GM23338 (cell line): ENCODE data around the gene ACAP1. TPM values are rescaled to one million over a fixed set of nuclear protein-coding genes. Genes with fewer than 3 reads are reported as not detected.

ENCODE experiments used
- ATAC-seq: fragments of 200-7000 bp; cut with Tn5 transposase; 3 replicates; pipeline ENCODE4 v1.9.1; 2020
- DNase-seq: peaks from one replicate; pipeline ENCODE4 v3.0.0-alpha.2; 2015; ENCODE audit warnings: low spot score
- H2AFZ ChIP-seq: fragments of 200-600 bp; sonication (generic); 2 replicates; pipeline ENCODE4 v1.8.0; 2016; ENCODE audit warnings: antibody characterized with exemption, mild to moderate bottlenecking, moderate library complexity
- H3F3A ChIP-seq: fragments of 200-600 bp; sonication (generic); replicated peaks from 2 replicates; pipeline ENCODE4 v1.8.0; 2017; ENCODE audit warnings: antibody characterized with exemption, mixed run types, low read depth
- H3K27ac ChIP-seq: fragments of 200-600 bp; sonication (generic); 2 replicates; pipeline ENCODE4 v1.6.1; 2016; ENCODE audit warnings: low read depth
- H3K27me3 ChIP-seq: fragments of 200-600 bp; sonication (generic); 2 replicates; pipeline ENCODE4 v1.8.0; 2016; ENCODE audit warnings: mild to moderate bottlenecking, mixed run types, moderate library complexity; ENCODE audit not compliant: insufficient read depth
- H3K36me3 ChIP-seq: fragments of 200-600 bp; sonication (generic); 2 replicates; pipeline ENCODE4 v1.8.0; 2016; ENCODE audit warnings: mild to moderate bottlenecking; ENCODE audit not compliant: insufficient read depth
- H3K4me1 ChIP-seq: fragments of 200-600 bp; sonication (generic); 2 replicates; pipeline ENCODE4 v1.8.0; 2016; ENCODE audit warnings: mild to moderate bottlenecking, moderate library complexity; ENCODE audit not compliant: insufficient read depth
- H3K4me2 ChIP-seq: fragments of 200-600 bp; sonication (generic); 2 replicates; pipeline ENCODE4 v1.7.1; 2017; ENCODE audit warnings: mixed run types
- H3K4me3 ChIP-seq: fragments of 200-600 bp; sonication (generic); 2 replicates; pipeline ENCODE4 v1.6.1; 2016; ENCODE audit warnings: mixed run types
- H3K79me2 ChIP-seq: fragments of 200-600 bp; sonication (generic); replicated peaks from 2 replicates; pipeline ENCODE4 v1.8.0; 2017; ENCODE audit warnings: mild to moderate bottlenecking; ENCODE audit not compliant: insufficient read depth
- H3K9me2 ChIP-seq: fragments of 200-600 bp; sonication (generic); 2 replicates; pipeline ENCODE4 v1.8.0; 2017; ENCODE audit not compliant: insufficient read depth
- H4K20me1 ChIP-seq: fragments of 200-600 bp; sonication (generic); replicated peaks from 2 replicates; pipeline ENCODE4 v1.8.0; 2017; ENCODE audit warnings: mild to moderate bottlenecking; ENCODE audit not compliant: insufficient read depth
- H3K27ac Mint-ChIP-seq: 2 replicates; pipeline ENCODE4 v1.8.0; 2020; ENCODE audit warnings: inconsistent platforms, mild to moderate bottlenecking, moderate library complexity, mixed read lengths
- H3K27me3 Mint-ChIP-seq: 3 replicates; pipeline ENCODE4 v1.8.0; 2022; ENCODE audit warnings: low read depth, mild to moderate bottlenecking, moderate library complexity, mixed read lengths, inconsistent platforms; ENCODE audit not compliant: insufficient read depth, poor library complexity
- H3K36me3 Mint-ChIP-seq: 3 replicates; pipeline ENCODE4 v1.8.0; 2021; ENCODE audit warnings: low read depth, mild to moderate bottlenecking, inconsistent platforms, moderate library complexity, mixed read lengths
- H3K4me1 Mint-ChIP-seq: 3 replicates; pipeline ENCODE4 v1.8.0; 2020; ENCODE audit warnings: mild to moderate bottlenecking, inconsistent platforms, mixed read lengths
- H3K4me3 Mint-ChIP-seq: 3 replicates; pipeline ENCODE4 v1.8.0; 2021; ENCODE audit warnings: moderate library complexity, mild to moderate bottlenecking, inconsistent platforms, mixed read lengths
- H3K9me3 Mint-ChIP-seq: 3 replicates; pipeline ENCODE4 v1.8.0; 2020; ENCODE audit warnings: moderate library complexity, mild to moderate bottlenecking, inconsistent platforms, mixed read lengths
- CREB1 ChIP-seq: fragments of 250-450 bp; sonication (Bioruptor Pico); IDR thresholded peaks from 2 replicates; pipeline ENCODE4 v1.5.0; 2020; ENCODE audit warnings: low read depth, mild to moderate bottlenecking, moderate library complexity
- CTCF ChIP-seq, 2 experiments: fragments of 200-600 bp in 1 of 2; sonication (generic) in 1 of 2; conservative IDR thresholded peaks; 2 replicates each; pipeline versions ENCODE4 v1.5.1 to v1.6.1; 2016 to 2017; ENCODE audit warnings: antibody characterized with exemption in 2 of 2, low read depth in 2 of 2, mild to moderate bottlenecking in 2 of 2, moderate library complexity in 1 of 2
- EZH2 ChIP-seq: fragments of 200-600 bp; sonication (generic); IDR thresholded peaks from one replicate; pipeline ENCODE4 v1.8.0; 2017; ENCODE audit warnings: antibody characterized with exemption, mild to moderate bottlenecking, low read depth; ENCODE audit not compliant: unreplicated experiment
- EZH2phosphoT487 ChIP-seq: fragments of 200-600 bp; sonication (generic); IDR thresholded peaks from one replicate; pipeline ENCODE4 v1.8.1; 2018; ENCODE audit warnings: antibody characterized with exemption; ENCODE audit not compliant: unreplicated experiment
- JUNB ChIP-seq: IDR thresholded peaks from one replicate; pipeline ENCODE4 v1.6.1; 2016; ENCODE audit warnings: antibody characterized with exemption; ENCODE audit not compliant: unreplicated experiment
- NANOG ChIP-seq: IDR thresholded peaks from 2 replicates; pipeline ENCODE4 v1.6.1; 2016; ENCODE audit warnings: antibody characterized with exemption, borderline replicate concordance
- POLR2AphosphoS5 ChIP-seq: IDR thresholded peaks from 2 replicates; pipeline ENCODE4 v1.6.1; 2016; ENCODE audit warnings: antibody characterized with exemption, low read depth
- REST ChIP-seq: IDR thresholded peaks from one replicate; pipeline ENCODE4 v1.6.1; 2018; ENCODE audit warnings: antibody characterized with exemption; ENCODE audit not compliant: unreplicated experiment
- ZNF114 ChIP-seq: fragments of 250-450 bp; sonication (Bioruptor Pico); IDR thresholded peaks from 2 replicates; pipeline ENCODE4 v1.5.0; 2020; ENCODE audit warnings: mild to moderate bottlenecking, moderate library complexity
- ZNF331 ChIP-seq: fragments of 250-450 bp; sonication (Bioruptor Pico); IDR thresholded peaks from 2 replicates; pipeline ENCODE4 v1.5.0; 2020; ENCODE audit warnings: low read depth, mild to moderate bottlenecking, moderate library complexity
- ZNF462 ChIP-seq: fragments of 250-450 bp; sonication (Bioruptor Pico); IDR thresholded peaks from 2 replicates; pipeline ENCODE4 v1.5.0; 2020; ENCODE audit warnings: mild to moderate bottlenecking, moderate library complexity
- polyA plus RNA-seq: library from polyadenylated mRNA; unstranded; fragments of >200 nt; fragmentation: Nextera tagmentation; extraction: Ambion mirVana; gene quantifications from 2 replicates; pipeline ENCODE4 v1.2.1, GENCODE V29; 2016
- total RNA-seq: library from RNA; depleted of rRNA; stranded (reverse); fragments of >200 nt; shearing (Covaris generic); gene quantifications from 2 replicates; pipeline ENCODE4 v1.2.3, GENCODE V29; 2014

ACAP1 gene
- total and polyA plus RNA-seq, 2 experiments from 2014 or later, result 30.7 to 40.1 TPM

- H3K79me2 ChIP-seq, result no peaks in the 10 kb centered on the region
- H4K20me1 ChIP-seq, result no peaks in the 10 kb centered on the region; the same call in 1 of the 2 replicates
- peaks cover 18% of the 10 kb centered on the region for H3K4me1 Mint-ChIP-seq
- no peak overlapping the region for H3K27ac ChIP-seq
- TF ChIP-seq REST (no peak), ZNF462 (CRISPR knock-in tag) (no peak), EZH2phosphoT487 (no peak), JUNB (no peak), CTCF (conservative IDR thresholded peaks at IDR 0.05; ENCODE audit: low read depth in 2 of 2) (no peak), ZNF331 (CRISPR knock-in tag) (no peak), ZNF114 (CRISPR knock-in tag) (no peak), EZH2 (no peak), POLR2AphosphoS5 (no peak), NANOG (no peak), CREB1 (CRISPR knock-in tag) (no peak)
- no peaks in the 10 kb centered on the region for H3K9me3 Mint-ChIP-seq
- peaks cover 4% of the 10 kb centered on the region; the same call in 1 of the 3 replicates for H3K36me3 Mint-ChIP-seq
- no peaks in the 10 kb centered on the region for H3K36me3 ChIP-seq
- no peak overlapping the region for H2AFZ ChIP-seq
- H3K4me2 ChIP-seq, result no peak overlapping the region
- H3K27me3 Mint-ChIP-seq, result peaks cover 32% of the 10 kb centered on the region
- no peaks in the 10 kb centered on the region for H3K9me2 ChIP-seq
- H3K4me1 ChIP-seq, result peaks cover 18% of the 10 kb centered on the region
- peaks cover 9% of the 10 kb centered on the region for H3F3A ChIP-seq
- H3K4me3 Mint-ChIP-seq, result no peak overlapping the region
- no peak for ATAC-seq
- H3K27me3 ChIP-seq, result no peaks in the 10 kb centered on the region
- H3K27ac Mint-ChIP-seq, result no peak overlapping the region
- DNase-seq, result no peak
- no peak overlapping the region for H3K4me3 ChIP-seq
Observed at GRCh38 chr17:7355573-7355972, 19.2 kb downstream of the ACAP1 start.
